Esophagus squamous epithelium (tissue), 5 donors: Measurements from ENCODE around the gene DENND2C. TPM values are rescaled to one million over a fixed set of nuclear protein-coding genes. Genes with fewer than 3 reads are reported as not detected.
A peak's percentile ranks its signal among the peaks of the same experiment; 100 is the strongest.
"Not testable (repeated sequence)": the region's sequence is repeated elsewhere in the genome, so short reads cannot be mapped to it uniquely, and the experiment has no call there.

ENCODE experiments used
- DNase-seq: peaks from one replicate; lab custom pipeline; 2025; lab: John Stamatoyannopoulos, UW
- H3K27ac ChIP-seq, 4 donors: fragments of 200-600 bp; sonication (generic); one replicate each; pipeline ENCODE4 v1.5.1; 2016 to 2019; ENCODE audit warnings: mild to moderate bottlenecking in 1 of 4
- H3K27me3 ChIP-seq, 4 donors: fragments of 200-600 bp; sonication (generic); 1 replicate in 3 of 4; 2 replicates in 1 of 4; pipeline versions ENCODE4 v1.5.1 to v1.6.0; 2017 to 2021; ENCODE audit warnings: antibody characterized with exemption in 1 of 4
- H3K36me3 ChIP-seq, 3 donors: fragments of 200-600 bp; sonication (generic); one replicate each; pipeline ENCODE4 v1.5.1; 2016 to 2019
- H3K4me1 ChIP-seq, 3 donors: fragments of 200-600 bp; sonication (generic); one replicate each; pipeline ENCODE4 v1.5.1; 2017 to 2019
- H3K4me3 ChIP-seq, 4 donors: fragments of 200-600 bp; sonication (generic); 1 replicate in 3 of 4; 2 replicates in 1 of 4; pipeline ENCODE4 v1.5.1; 2016 to 2019; ENCODE audit warnings: mild to moderate bottlenecking in 2 of 4, moderate library complexity in 1 of 4
- H3K9me3 ChIP-seq, 3 donors: fragments of 200-600 bp; sonication (generic); one replicate each; pipeline ENCODE4 v1.5.1; 2016 to 2019
- CTCF ChIP-seq, 6 experiments: fragments of 450-650 bp in 4 of 6; fragments of 200-600 bp in 2 of 6; sonication (generic) in 2 of 6; IDR thresholded peaks; one replicate each; pipeline ENCODE4 v1.5.1; 2016 to 2019; ENCODE audit warnings: antibody characterized with exemption in 6 of 6, mild to moderate bottlenecking in 4 of 6, moderate library complexity in 4 of 6
- POLR2A ChIP-seq, 4 donors: fragments of 450-650 bp; IDR thresholded peaks; one replicate each; pipeline ENCODE4 v1.6.1; 2017; ENCODE audit warnings: antibody characterized with exemption in 4 of 4, mild to moderate bottlenecking in 4 of 4, moderate library complexity in 3 of 4
- WGBS, 2 donors: methylation state at CpG; one replicate each; pipeline ENCODE4 v1.1.5; 2018; 5-methylcytosine and 5-hydroxymethylcytosine counted together
- intact Hi-C: fragments of 100-400 bp; cut with DNase I; formaldehyde crosslinking; loops from one replicate; pipeline ENCODE4 v1.15.0; 2022
- total RNA-seq, 4 donors: library from RNA; depleted of rRNA; stranded (reverse); fragments of >200 nt; gene quantifications; one replicate each; pipeline ENCODE4 v1.1.0, GENCODE V29; 2016
- donor health status: DM: yes; HTN: yes; CAD: no.

The DENND2C gene
- total RNA-seq, 4 donors from 2014 or later = 30.3 to 67.0 (median 41.2) TPM

DNA sequence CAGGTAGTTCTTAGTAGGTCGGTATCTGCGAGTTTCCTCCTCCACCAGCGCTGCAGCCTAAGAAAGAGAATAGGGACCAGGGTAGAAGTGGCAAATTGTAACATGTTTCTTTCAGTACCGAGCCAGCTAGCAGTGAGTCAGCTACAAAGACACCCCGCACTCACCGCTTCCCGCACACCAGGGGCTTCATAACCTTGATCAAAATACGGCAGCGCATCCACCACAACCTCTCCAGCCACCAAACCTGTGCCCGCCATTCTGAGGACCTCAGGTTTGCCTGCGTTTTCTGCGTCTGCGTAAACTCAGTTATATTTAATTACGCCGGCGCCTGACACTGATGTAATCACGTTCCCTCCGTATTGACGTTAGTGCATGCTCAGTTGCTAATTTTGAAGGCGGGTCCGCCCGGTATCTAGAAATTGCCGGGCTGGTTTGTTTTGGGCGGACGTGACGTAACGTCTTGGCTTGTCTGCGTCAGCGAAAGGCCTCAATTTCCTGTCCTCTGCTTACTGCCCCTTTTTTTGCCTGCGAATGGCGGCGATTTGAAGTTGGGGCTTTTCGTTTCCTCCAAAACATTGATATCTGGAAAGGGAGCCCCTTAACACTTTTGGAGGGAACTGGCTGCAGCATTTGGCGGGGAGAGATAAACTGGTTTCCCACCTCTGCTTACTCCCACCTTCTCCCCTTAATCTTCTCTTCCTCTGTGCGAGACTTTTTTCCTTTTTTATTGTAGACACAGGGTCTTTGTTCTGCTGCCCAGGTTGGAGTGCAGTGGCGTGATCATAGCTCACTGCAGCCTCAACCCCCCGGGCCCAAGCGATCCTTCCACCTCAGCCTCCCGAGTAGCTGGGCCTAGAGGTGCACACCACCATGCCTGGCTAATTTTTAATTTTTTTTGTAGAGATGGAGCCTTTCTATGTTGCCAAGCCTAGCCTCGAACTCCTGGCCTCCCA, 88.2 kb downstream of the DENND2C start, which contains the start of gene BCAS2:
Gene BCAS2 (minus strand): TSS at position 281 of the 953 bp plus-strand sequence. CDS start 24 bp downstream, at position 257.
- peak in 3 of 6 experiments; percentile 6 to 16 (median 10) for TF ChIP-seq CTCF (IDR thresholded peaks at IDR 0.05)
- TF ChIP-seq POLR2A (IDR thresholded peaks at IDR 0.05) = peak in 3 of 4 donors; percentile 93 to 94 (median 93)
- peak; percentile 91 for DNase-seq
- peaks cover 9 to 44% (median 11%) of the 10 kb centered on the region in 3 donors for H3K4me1 ChIP-seq
- peak within 1 kb of the TSS; percentile 45 to 74 (median 66) for H3K4me3 ChIP-seq
- peak within 1 kb of the TSS; percentile 89 to 97 (median 94) for H3K27ac ChIP-seq
- no peaks in the 10 kb centered on the region for H3K27me3 ChIP-seq
- no peaks in the 10 kb centered on the region for H3K9me3 ChIP-seq
- H3K36me3 ChIP-seq = peaks cover 0 to 64% (median 15%) of the 10 kb centered on the region in 3 donors
- 5 to 8% methylated on average over 37 to 40 of the region's 40 CpGs for WGBS, 2 donors
- intact Hi-C loops = loop anchor here (5.0 kb wide), 1 partner anchor 234 kb away; no protein-coding TSS in a partner anchor

GRCh38 chr1:114574365-114574764, 95.5 kb downstream of the DENND2C start:
- no peaks in the 10 kb centered on the region for H3K9me3 ChIP-seq
- H3K27ac ChIP-seq = no peak overlapping the region
- intact Hi-C loops = no loop called here
- H3K27me3 ChIP-seq = no peaks in the 10 kb centered on the region
- H3K4me3 ChIP-seq = no peak overlapping the region
- no peak for TF ChIP-seq POLR2A (IDR thresholded peaks at IDR 0.05)
- TF ChIP-seq CTCF (IDR thresholded peaks at IDR 0.05) = no peak
- peaks cover 0 to 100% (median 32%) of the 10 kb centered on the region in 3 donors for H3K36me3 ChIP-seq
- WGBS, 2 donors = 92 to 94% methylated on average over 2 of the region's 2 CpGs
- peaks cover 0 to 18% (median 0%) of the 10 kb centered on the region in 3 donors for H3K4me1 ChIP-seq
- no peak for DNase-seq

- Histone ChIP-seq H3K4me3 (no peak overlapping the region), H3K9me3 (no peaks in the 10 kb centered on the region), H3K36me3 (peaks cover 10 to 52% (median 16%) of the 10 kb centered on the region in 3 donors), H3K27ac (no peak overlapping the region), H3K4me1 (peaks cover 0 to 12% (median 0%) of the 10 kb centered on the region in 3 donors), H3K27me3 (no peaks in the 10 kb centered on the region)
- no peak for DNase-seq
- TF ChIP-seq POLR2A (IDR thresholded peaks at IDR 0.05) (no peak), CTCF (IDR thresholded peaks at IDR 0.05) (no peak)
- intact Hi-C loops = no loop called here
These were observed 105.7 kb downstream of the DENND2C start for GRCh38 chr1:114564141-114564540.

GRCh38 chr1:114562978-114563510, 106.8 kb downstream of the DENND2C start:
- H3K27ac ChIP-seq, H3K4me3 ChIP-seq, intact Hi-C loops, H3K9me3 ChIP-seq, DNase-seq, H3K27me3 ChIP-seq: not testable (repeated sequence)
- H3K4me1 ChIP-seq = peaks cover 0 to 12% (median 0%) of the 10 kb centered on the region in 3 donors
- peaks cover 5 to 41% (median 10%) of the 10 kb centered on the region in 3 donors for H3K36me3 ChIP-seq
- 80 to 87% methylated on average over 3 of the region's 3 CpGs for WGBS, 2 donors

GRCh38 chr1:114561333-114561732, 108.5 kb downstream of the DENND2C start:
- Histone ChIP-seq H3K4me3 (no peak overlapping the region), H3K27me3 (no peaks in the 10 kb centered on the region), H3K4me1 (peaks cover 0 to 12% (median 0%) of the 10 kb centered on the region in 3 donors), H3K27ac (no peak overlapping the region), H3K36me3 (peaks cover 0 to 24% (median 0%) of the 10 kb centered on the region in 3 donors), H3K9me3 (no peaks in the 10 kb centered on the region)
- no peak for TF ChIP-seq POLR2A (IDR thresholded peaks at IDR 0.05)
- no peak for TF ChIP-seq CTCF (IDR thresholded peaks at IDR 0.05)
- WGBS, 2 donors = 13 to 53% methylated on average over 1 of the region's 1 CpG
- DNase-seq = no peak
- intact Hi-C loops = no loop called here
